Measurements from ENCODE around the gene DISP1.
"Not testable (repeated sequence)": the region's sequence is repeated elsewhere in the genome, so short reads cannot be mapped to it uniquely, and the experiment has no call there.

Gene DISP1

GRCh38 chr1:222798975-222799374, 15.9 kb upstream of the DISP1 start:
- DNase-seq: no peak

- no peak for DNase-seq
Observed at GRCh38 chr1:222801067-222801466, 13.8 kb upstream of the DISP1 start.

- no peak for DNase-seq
Observed at GRCh38 chr1:222811671-222812070, 3.2 kb upstream of the DISP1 start.

GRCh38 chr1:222813866-222814535, 838 bp upstream of the DISP1 start:
- DNase-seq: no peak

GRCh38 chr1:222815440-222815765, 564 bp downstream of the DISP1 start:
- DNase-seq: no peak

GRCh38 chr1:222817529-222817928, 2.7 kb downstream of the DISP1 start:
- DNase-seq: no peak

- no peak for DNase-seq
Observed at GRCh38 chr1:222818171-222818570, 3.3 kb downstream of the DISP1 start.

- DNase-seq: no peak
Observed at GRCh38 chr1:222820171-222820712, 5.4 kb downstream of the DISP1 start.

- DNase-seq: no peak
Observed at GRCh38 chr1:222821239-222821638, 6.4 kb downstream of the DISP1 start.

- no peak for DNase-seq
Observed at GRCh38 chr1:222823695-222824094, 8.9 kb downstream of the DISP1 start.

GRCh38 chr1:222824641-222825040, 9.8 kb downstream of the DISP1 start:
- no peak for DNase-seq

GRCh38 chr1:222828939-222829338, 14.1 kb downstream of the DISP1 start:
- no peak for DNase-seq

GRCh38 chr1:222829868-222830267, 15.0 kb downstream of the DISP1 start:
- DNase-seq: no peak

- no peak for DNase-seq
Observed at GRCh38 chr1:222833356-222833876, 18.6 kb downstream of the DISP1 start.

- DNase-seq: no peak
Observed at GRCh38 chr1:222843469-222844410, 28.9 kb downstream of the DISP1 start.

GRCh38 chr1:222844411-222844779, 29.6 kb downstream of the DISP1 start:
- no peak for DNase-seq

GRCh38 chr1:222845763-222846162, 30.9 kb downstream of the DISP1 start:
- no peak for DNase-seq

- DNase-seq: not testable (repeated sequence)
Observed at GRCh38 chr1:222850550-222850949, 35.7 kb downstream of the DISP1 start.

- no peak for DNase-seq
Observed at GRCh38 chr1:222852326-222852725, 37.5 kb downstream of the DISP1 start.

- DNase-seq: no peak
Observed at GRCh38 chr1:222861062-222861461, 46.2 kb downstream of the DISP1 start.

All from activated CD4-positive, CD25-positive, alpha-beta regulatory T cell treated with anti-CD3 and anti-CD28 coated beads, Interleukin-2, amount 50 U/mL, for 72 hours (primary cell).